ENCODE results near the gene QPRT. TPM values are rescaled to one million over a fixed set of nuclear protein-coding genes. Genes with fewer than 3 reads are reported as not detected.

Gene QPRT
- total RNA-seq, 1 experiment from 2014 or later, result 0.52 TPM

DNA sequence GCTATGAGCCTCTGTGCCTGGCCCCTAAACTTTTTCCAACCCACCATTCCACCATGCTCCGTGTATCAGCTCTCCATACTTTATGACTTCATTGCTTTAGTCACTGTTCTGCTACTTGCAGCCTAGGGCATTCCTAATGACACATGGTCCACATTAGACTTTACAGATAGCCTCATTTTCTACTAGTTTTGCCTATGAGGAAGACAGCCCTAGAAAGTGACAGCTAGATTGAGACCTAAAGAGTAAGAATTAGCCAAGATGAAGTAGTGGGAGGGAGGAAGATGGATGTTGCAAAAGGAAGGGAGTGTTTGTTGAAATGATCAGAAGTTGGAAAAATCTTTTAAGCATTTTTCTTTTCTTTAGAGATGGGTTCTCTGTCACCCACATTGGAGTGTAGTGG is 55.8 kb downstream of the QPRT start:
- no TSS peak for BruUV-seq (replicated peaks)
- Histone ChIP-seq H3K4me3 (replicated peaks in 1 of 2; ENCODE audit: low read depth in 1 of 2, low read length in 2 of 2) (no peak overlapping the region), H2AFZ (ENCODE audit: low read depth, low read length, poor library complexity, severe bottlenecking) (no peak overlapping the region), H3K27ac (ENCODE audit: low read depth, low read length) (no peak overlapping the region), H4K20me1 (ENCODE audit: insufficient read depth) (no peaks in the 10 kb centered on the region), H3K4me1 (ENCODE audit: control insufficient read depth in 1 of 2, insufficient read depth in 2 of 2, low read length in 2 of 2) (0 out of 4 replicates have a peak, but pooled peaks cover 0 to under 1% of the 10 kb centered on the region in 2 experiments), H3K9ac (ENCODE audit: low read length) (no peak overlapping the region), H3K9me3 (ENCODE audit: control insufficient read depth in 1 of 2, insufficient read depth in 1 of 2, low read depth in 1 of 2, low read length in 2 of 2) (no peaks in the 10 kb centered on the region), H3K4me2 (ENCODE audit: low read length) (no peak overlapping the region), H3K9me2 (ENCODE audit: insufficient read depth) (no peaks in the 10 kb centered on the region), H3K79me2 (ENCODE audit: insufficient read depth, low read length) (no peaks in the 10 kb centered on the region), H3K27me3 (ENCODE audit: insufficient read depth, low read length) (no peaks in the 10 kb centered on the region), H3K36me3 (ENCODE audit: control insufficient read depth in 1 of 2, insufficient read depth in 2 of 2, low read length in 2 of 2) (no peaks in the 10 kb centered on the region)
- ChIA-PET CTCF (no interaction called here), POLR2A (no interaction called here), RAD21 (ENCODE audit: low non-redundant PET in 1 of 2, low total read pairs in 2 of 2, uncharacterized antibody in 2 of 2, unreplicated experiment in 2 of 2) (no interaction called here)
- intact Hi-C loops (cut with micrococcal nuclease), result no loop called here
- DNase-seq (ENCODE audit: low read depth, low spot score), result no peak
- no peak for ATAC-seq
- TF ChIP-seq JUND (IDR thresholded peaks at IDR 0.05) (no peak), YY1 (IDR thresholded peaks at IDR 0.05; ENCODE audit: extremely low read depth, insufficient replicate concordance, low read depth, low read length) (no peak), EGR1 (IDR thresholded peaks at IDR 0.05; ENCODE audit: low read depth) (no peak), SIN3A (IDR thresholded peaks at IDR 0.05; ENCODE audit: low read depth) (no peak), EZH2phosphoT487 (IDR thresholded peaks at IDR 0.05; ENCODE audit: borderline replicate concordance) (no peak)
- TF ChIP-seq, protein P1, sequence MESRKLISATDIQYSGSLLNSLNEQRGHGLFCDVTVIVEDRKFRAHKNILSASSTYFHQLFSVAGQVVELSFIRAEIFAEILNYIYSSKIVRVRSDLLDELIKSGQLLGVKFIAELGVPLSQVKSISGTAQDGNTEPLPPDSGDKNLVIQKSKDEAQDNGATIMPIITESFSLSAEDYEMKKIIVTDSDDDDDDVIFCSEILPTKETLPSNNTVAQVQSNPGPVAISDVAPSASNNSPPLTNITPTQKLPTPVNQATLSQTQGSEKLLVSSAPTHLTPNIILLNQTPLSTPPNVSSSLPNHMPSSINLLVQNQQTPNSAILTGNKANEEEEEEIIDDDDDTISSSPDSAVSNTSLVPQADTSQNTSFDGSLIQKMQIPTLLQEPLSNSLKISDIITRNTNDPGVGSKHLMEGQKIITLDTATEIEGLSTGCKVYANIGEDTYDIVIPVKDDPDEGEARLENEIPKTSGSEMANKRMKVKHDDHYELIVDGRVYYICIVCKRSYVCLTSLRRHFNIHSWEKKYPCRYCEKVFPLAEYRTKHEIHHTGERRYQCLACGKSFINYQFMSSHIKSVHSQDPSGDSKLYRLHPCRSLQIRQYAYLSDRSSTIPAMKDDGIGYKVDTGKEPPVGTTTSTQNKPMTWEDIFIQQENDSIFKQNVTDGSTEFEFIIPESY (IDR thresholded peaks at IDR 0.05; ENCODE audit: extremely low read depth, insufficient replicate concordance, low read length), result no peak

DNA sequence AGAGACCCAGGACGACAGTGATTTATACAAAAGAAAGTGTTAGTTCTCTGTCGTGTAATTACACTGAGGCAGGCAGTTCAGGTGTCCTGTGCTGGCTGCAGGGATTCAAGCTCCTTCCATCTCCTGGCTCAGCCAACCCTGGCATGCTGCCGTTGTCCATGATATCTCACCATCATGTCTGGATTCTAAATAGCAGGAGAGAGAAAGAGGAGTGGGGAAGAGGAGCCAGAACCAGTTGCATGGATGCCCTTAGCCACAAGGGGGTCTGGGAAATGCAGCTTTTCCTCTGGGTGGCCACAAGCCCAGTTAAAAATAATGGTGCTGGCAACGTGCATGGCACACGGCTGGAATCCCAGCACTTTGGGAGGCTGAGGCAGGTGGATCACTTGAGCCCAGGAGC is 57.1 kb downstream of the QPRT start:
- H3K27me3 ChIP-seq (ENCODE audit: insufficient read depth, low read length), result no peaks in the 10 kb centered on the region
- no peaks in the 10 kb centered on the region for H3K36me3 ChIP-seq (ENCODE audit: control insufficient read depth in 1 of 2, insufficient read depth in 2 of 2, low read length in 2 of 2)
- H3K4me1 ChIP-seq (ENCODE audit: control insufficient read depth in 1 of 2, insufficient read depth in 2 of 2, low read length in 2 of 2), result no peaks in the 10 kb centered on the region
- H3K9ac ChIP-seq (ENCODE audit: low read length), result no peak overlapping the region
- H3K4me2 ChIP-seq (ENCODE audit: low read length), result no peak overlapping the region
- ChIA-PET CTCF (no interaction called here), RAD21 (ENCODE audit: low non-redundant PET in 1 of 2, low total read pairs in 2 of 2, uncharacterized antibody in 2 of 2, unreplicated experiment in 2 of 2) (no interaction called here), POLR2A (no interaction called here)
- H3K9me3 ChIP-seq (ENCODE audit: control insufficient read depth in 1 of 2, insufficient read depth in 1 of 2, low read depth in 1 of 2, low read length in 2 of 2), result no peaks in the 10 kb centered on the region
- no peaks in the 10 kb centered on the region for H3K9me2 ChIP-seq (ENCODE audit: insufficient read depth)
- DNase-seq (ENCODE audit: low read depth, low spot score), result no peak
- H2AFZ ChIP-seq (ENCODE audit: low read depth, low read length, poor library complexity, severe bottlenecking), result no peak overlapping the region
- H3K4me3 ChIP-seq (replicated peaks in 1 of 2; ENCODE audit: low read depth in 1 of 2, low read length in 2 of 2), result no peak overlapping the region
- no TSS peak for BruUV-seq (replicated peaks)
- H4K20me1 ChIP-seq (ENCODE audit: insufficient read depth), result no peaks in the 10 kb centered on the region
- intact Hi-C loops (cut with micrococcal nuclease), result no loop called here
- H3K79me2 ChIP-seq (ENCODE audit: insufficient read depth, low read length), result no peaks in the 10 kb centered on the region
- no peak overlapping the region for H3K27ac ChIP-seq (ENCODE audit: low read depth, low read length)
- ATAC-seq, result 0 out of 2 replicates have a peak, but pooled peaks have one; percentile 40
- TF ChIP-seq FOSL1 (IDR thresholded peaks at IDR 0.05; ENCODE audit: low read depth) (no peak), SP1 (IDR thresholded peaks at IDR 0.05; ENCODE audit: low read depth) (no peak), TCF7L2 (IDR thresholded peaks at IDR 0.05; ENCODE audit: borderline replicate concordance, extremely low read depth, insufficient read depth, insufficient read length) (no peak), CBX3 (IDR thresholded peaks at IDR 0.05; ENCODE audit: low read depth) (no peak), EGR1 (IDR thresholded peaks at IDR 0.05; ENCODE audit: low read depth) (no peak), JUND (IDR thresholded peaks at IDR 0.05) (no peak), SIN3A (IDR thresholded peaks at IDR 0.05; ENCODE audit: low read depth) (no peak), ZNF274 (IDR thresholded peaks at IDR 0.05; ENCODE audit: low read depth, low read length) (no peak), YY1 (IDR thresholded peaks at IDR 0.05; ENCODE audit: extremely low read depth, insufficient replicate concordance, low read depth, low read length) (no peak), POLR2AphosphoS5 (IDR thresholded peaks at IDR 0.05; ENCODE audit: low read depth, low read length) (no peak), RAD21 (IDR thresholded peaks at IDR 0.05; ENCODE audit: low read depth) (no peak; the same call in 1 of the 2 replicates)
- TF ChIP-seq, protein P2, sequence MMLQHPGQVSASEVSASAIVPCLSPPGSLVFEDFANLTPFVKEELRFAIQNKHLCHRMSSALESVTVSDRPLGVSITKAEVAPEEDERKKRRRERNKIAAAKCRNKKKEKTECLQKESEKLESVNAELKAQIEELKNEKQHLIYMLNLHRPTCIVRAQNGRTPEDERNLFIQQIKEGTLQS (IDR thresholded peaks at IDR 0.05), result no peak
- TF ChIP-seq, protein P3, sequence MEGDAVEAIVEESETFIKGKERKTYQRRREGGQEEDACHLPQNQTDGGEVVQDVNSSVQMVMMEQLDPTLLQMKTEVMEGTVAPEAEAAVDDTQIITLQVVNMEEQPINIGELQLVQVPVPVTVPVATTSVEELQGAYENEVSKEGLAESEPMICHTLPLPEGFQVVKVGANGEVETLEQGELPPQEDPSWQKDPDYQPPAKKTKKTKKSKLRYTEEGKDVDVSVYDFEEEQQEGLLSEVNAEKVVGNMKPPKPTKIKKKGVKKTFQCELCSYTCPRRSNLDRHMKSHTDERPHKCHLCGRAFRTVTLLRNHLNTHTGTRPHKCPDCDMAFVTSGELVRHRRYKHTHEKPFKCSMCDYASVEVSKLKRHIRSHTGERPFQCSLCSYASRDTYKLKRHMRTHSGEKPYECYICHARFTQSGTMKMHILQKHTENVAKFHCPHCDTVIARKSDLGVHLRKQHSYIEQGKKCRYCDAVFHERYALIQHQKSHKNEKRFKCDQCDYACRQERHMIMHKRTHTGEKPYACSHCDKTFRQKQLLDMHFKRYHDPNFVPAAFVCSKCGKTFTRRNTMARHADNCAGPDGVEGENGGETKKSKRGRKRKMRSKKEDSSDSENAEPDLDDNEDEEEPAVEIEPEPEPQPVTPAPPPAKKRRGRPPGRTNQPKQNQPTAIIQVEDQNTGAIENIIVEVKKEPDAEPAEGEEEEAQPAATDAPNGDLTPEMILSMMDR (IDR thresholded peaks at IDR 0.05 in 2 of 3, conservative IDR thresholded peaks at IDR 0.05 in 1 of 3; ENCODE audit: borderline replicate concordance in 1 of 3, insufficient read depth in 1 of 3, low read depth in 2 of 3, low read length in 2 of 3), result no peak; a peak in 1 of 6 replicates
- TF ChIP-seq, protein P4, sequence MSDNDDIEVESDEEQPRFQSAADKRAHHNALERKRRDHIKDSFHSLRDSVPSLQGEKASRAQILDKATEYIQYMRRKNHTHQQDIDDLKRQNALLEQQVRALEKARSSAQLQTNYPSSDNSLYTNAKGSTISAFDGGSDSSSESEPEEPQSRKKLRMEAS (IDR thresholded peaks at IDR 0.05), result no peak

All from HCT116 (cell line).